Measurements from ENCODE around the gene PIP4K2C.

DNA sequence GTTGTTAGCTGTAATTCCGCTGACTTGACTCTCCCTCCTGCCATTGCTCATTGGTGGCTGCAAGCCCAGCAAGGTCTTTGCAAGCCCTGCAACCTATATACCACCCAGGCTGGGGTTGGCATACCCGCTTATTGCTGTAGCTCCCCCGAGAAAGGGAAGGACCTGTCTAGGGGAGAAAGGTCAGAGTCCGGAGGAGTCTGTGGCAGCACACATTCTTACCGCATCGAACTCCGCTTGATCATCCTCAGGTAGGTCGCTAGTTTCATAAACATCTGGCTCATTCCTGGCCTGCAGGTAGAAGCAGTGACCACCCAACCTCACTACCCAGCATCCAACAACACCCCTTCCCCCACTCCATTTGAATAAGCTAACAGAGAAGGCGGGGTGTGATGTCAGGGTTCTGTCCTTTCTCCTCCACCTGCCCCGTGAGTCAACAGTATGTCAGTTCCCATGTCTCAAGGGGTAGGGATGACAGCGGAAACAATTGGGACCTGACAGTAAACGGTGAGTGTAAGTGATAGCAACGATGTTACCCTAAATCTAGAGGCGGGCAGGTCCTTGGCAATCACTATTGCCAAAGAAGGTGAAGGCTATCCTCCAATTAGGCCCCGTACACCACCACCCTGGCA lies 45.1 kb upstream of the PIP4K2C start:
- TF ChIP-seq, protein P1, sequence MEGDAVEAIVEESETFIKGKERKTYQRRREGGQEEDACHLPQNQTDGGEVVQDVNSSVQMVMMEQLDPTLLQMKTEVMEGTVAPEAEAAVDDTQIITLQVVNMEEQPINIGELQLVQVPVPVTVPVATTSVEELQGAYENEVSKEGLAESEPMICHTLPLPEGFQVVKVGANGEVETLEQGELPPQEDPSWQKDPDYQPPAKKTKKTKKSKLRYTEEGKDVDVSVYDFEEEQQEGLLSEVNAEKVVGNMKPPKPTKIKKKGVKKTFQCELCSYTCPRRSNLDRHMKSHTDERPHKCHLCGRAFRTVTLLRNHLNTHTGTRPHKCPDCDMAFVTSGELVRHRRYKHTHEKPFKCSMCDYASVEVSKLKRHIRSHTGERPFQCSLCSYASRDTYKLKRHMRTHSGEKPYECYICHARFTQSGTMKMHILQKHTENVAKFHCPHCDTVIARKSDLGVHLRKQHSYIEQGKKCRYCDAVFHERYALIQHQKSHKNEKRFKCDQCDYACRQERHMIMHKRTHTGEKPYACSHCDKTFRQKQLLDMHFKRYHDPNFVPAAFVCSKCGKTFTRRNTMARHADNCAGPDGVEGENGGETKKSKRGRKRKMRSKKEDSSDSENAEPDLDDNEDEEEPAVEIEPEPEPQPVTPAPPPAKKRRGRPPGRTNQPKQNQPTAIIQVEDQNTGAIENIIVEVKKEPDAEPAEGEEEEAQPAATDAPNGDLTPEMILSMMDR (conservative IDR thresholded peaks at IDR 0.05; ENCODE audit: low read depth in 2 of 2): no peak
- TF ChIP-seq POLR2AphosphoS5 (IDR thresholded peaks at IDR 0.05; ENCODE audit: low read depth) (no peak), EZH2phosphoT487 (IDR thresholded peaks at IDR 0.05; ENCODE audit: unreplicated experiment) (no peak), EZH2 (IDR thresholded peaks at IDR 0.05; ENCODE audit: low read depth, unreplicated experiment) (no peak), ZNF331 (CRISPR knock-in tag; IDR thresholded peaks at IDR 0.05; ENCODE audit: low read depth) (no peak), CREB1 (CRISPR knock-in tag; IDR thresholded peaks at IDR 0.05; ENCODE audit: low read depth) (no peak), JUNB (IDR thresholded peaks at IDR 0.05; ENCODE audit: unreplicated experiment) (no peak)
- TF ChIP-seq, protein P2, sequence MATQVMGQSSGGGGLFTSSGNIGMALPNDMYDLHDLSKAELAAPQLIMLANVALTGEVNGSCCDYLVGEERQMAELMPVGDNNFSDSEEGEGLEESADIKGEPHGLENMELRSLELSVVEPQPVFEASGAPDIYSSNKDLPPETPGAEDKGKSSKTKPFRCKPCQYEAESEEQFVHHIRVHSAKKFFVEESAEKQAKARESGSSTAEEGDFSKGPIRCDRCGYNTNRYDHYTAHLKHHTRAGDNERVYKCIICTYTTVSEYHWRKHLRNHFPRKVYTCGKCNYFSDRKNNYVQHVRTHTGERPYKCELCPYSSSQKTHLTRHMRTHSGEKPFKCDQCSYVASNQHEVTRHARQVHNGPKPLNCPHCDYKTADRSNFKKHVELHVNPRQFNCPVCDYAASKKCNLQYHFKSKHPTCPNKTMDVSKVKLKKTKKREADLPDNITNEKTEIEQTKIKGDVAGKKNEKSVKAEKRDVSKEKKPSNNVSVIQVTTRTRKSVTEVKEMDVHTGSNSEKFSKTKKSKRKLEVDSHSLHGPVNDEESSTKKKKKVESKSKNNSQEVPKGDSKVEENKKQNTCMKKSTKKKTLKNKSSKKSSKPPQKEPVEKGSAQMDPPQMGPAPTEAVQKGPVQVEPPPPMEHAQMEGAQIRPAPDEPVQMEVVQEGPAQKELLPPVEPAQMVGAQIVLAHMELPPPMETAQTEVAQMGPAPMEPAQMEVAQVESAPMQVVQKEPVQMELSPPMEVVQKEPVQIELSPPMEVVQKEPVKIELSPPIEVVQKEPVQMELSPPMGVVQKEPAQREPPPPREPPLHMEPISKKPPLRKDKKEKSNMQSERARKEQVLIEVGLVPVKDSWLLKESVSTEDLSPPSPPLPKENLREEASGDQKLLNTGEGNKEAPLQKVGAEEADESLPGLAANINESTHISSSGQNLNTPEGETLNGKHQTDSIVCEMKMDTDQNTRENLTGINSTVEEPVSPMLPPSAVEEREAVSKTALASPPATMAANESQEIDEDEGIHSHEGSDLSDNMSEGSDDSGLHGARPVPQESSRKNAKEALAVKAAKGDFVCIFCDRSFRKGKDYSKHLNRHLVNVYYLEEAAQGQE (IDR thresholded peaks at IDR 0.05; ENCODE audit: unreplicated experiment): no peak
- TF ChIP-seq, protein P3, sequence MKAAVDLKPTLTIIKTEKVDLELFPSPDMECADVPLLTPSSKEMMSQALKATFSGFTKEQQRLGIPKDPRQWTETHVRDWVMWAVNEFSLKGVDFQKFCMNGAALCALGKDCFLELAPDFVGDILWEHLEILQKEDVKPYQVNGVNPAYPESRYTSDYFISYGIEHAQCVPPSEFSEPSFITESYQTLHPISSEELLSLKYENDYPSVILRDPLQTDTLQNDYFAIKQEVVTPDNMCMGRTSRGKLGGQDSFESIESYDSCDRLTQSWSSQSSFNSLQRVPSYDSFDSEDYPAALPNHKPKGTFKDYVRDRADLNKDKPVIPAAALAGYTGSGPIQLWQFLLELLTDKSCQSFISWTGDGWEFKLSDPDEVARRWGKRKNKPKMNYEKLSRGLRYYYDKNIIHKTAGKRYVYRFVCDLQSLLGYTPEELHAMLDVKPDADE (IDR thresholded peaks at IDR 0.05): no peak
- TF ChIP-seq, protein P4, sequence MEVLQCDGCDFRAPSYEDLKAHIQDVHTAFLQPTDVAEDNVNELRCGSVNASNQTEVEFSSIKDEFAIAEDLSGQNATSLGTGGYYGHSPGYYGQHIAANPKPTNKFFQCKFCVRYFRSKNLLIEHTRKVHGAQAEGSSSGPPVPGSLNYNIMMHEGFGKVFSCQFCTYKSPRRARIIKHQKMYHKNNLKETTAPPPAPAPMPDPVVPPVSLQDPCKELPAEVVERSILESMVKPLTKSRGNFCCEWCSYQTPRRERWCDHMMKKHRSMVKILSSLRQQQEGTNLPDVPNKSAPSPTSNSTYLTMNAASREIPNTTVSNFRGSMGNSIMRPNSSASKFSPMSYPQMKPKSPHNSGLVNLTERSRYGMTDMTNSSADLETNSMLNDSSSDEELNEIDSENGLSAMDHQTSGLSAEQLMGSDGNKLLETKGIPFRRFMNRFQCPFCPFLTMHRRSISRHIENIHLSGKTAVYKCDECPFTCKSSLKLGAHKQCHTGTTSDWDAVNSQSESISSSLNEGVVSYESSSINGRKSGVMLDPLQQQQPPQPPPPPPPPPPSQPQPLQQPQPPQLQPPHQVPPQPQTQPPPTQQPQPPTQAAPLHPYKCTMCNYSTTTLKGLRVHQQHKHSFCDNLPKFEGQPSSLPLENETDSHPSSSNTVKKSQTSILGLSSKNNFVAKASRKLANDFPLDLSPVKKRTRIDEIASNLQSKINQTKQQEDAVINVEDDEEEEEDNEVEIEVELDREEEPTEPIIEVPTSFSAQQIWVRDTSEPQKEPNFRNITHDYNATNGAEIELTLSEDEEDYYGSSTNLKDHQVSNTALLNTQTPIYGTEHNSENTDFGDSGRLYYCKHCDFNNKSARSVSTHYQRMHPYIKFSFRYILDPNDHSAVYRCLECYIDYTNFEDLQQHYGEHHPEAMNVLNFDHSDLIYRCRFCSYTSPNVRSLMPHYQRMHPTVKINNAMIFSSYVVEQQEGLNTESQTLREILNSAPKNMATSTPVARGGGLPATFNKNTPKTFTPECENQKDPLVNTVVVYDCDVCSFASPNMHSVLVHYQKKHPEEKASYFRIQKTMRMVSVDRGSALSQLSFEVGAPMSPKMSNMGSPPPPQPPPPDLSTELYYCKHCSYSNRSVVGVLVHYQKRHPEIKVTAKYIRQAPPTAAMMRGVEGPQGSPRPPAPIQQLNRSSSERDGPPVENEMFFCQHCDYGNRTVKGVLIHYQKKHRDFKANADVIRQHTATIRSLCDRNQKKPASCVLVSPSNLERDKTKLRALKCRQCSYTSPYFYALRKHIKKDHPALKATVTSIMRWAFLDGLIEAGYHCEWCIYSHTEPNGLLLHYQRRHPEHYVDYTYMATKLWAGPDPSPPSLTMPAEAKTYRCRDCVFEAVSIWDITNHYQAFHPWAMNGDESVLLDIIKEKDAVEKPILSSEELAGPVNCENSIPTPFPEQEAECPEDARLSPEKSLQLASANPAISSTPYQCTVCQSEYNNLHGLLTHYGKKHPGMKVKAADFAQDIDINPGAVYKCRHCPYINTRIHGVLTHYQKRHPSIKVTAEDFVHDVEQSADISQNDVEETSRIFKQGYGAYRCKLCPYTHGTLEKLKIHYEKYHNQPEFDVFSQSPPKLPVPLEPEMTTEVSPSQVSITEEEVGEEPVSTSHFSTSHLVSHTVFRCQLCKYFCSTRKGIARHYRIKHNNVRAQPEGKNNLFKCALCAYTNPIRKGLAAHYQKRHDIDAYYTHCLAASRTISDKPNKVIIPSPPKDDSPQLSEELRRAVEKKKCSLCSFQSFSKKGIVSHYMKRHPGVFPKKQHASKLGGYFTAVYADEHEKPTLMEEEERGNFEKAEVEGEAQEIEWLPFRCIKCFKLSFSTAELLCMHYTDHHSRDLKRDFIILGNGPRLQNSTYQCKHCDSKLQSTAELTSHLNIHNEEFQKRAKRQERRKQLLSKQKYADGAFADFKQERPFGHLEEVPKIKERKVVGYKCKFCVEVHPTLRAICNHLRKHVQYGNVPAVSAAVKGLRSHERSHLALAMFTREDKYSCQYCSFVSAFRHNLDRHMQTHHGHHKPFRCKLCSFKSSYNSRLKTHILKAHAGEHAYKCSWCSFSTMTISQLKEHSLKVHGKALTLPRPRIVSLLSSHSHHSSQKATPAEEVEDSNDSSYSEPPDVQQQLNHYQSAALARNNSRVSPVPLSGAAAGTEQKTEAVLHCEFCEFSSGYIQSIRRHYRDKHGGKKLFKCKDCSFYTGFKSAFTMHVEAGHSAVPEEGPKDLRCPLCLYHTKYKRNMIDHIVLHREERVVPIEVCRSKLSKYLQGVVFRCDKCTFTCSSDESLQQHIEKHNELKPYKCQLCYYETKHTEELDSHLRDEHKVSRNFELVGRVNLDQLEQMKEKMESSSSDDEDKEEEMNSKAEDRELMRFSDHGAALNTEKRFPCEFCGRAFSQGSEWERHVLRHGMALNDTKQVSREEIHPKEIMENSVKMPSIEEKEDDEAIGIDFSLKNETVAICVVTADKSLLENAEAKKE (CRISPR knock-in tag; IDR thresholded peaks at IDR 0.05): no peak
